Right renal pelvis (tissue), 4 donors: Measurements from ENCODE around the gene GPD1L. TPM values are rescaled to one million over a fixed set of nuclear protein-coding genes. Genes with fewer than 3 reads are reported as not detected.
"Not testable (repeated sequence)": the region's sequence is repeated elsewhere in the genome, so short reads cannot be mapped to it uniquely, and the experiment has no call there.

Experiments
- DNase-seq, 4 donors: peaks; one replicate each; pipeline ENCODE4 v3.0.0-alpha.2; 2013; ENCODE audit warnings: low read depth in 4 of 4, low spot score in 3 of 4, missing footprints in 1 of 4
- polyA plus RNA-seq, 4 donors: library from polyadenylated mRNA; unstranded; fragments of 120-200 nt; gene quantifications; one replicate each; pipeline ENCODE4 v1.2.1, GENCODE V29; 2013; ENCODE audit not compliant: insufficient read length in 4 of 4

The GPD1L gene
- polyA plus RNA-seq, 4 donors, result 19.2 to 25.6 (median 23.4) TPM

DNA sequence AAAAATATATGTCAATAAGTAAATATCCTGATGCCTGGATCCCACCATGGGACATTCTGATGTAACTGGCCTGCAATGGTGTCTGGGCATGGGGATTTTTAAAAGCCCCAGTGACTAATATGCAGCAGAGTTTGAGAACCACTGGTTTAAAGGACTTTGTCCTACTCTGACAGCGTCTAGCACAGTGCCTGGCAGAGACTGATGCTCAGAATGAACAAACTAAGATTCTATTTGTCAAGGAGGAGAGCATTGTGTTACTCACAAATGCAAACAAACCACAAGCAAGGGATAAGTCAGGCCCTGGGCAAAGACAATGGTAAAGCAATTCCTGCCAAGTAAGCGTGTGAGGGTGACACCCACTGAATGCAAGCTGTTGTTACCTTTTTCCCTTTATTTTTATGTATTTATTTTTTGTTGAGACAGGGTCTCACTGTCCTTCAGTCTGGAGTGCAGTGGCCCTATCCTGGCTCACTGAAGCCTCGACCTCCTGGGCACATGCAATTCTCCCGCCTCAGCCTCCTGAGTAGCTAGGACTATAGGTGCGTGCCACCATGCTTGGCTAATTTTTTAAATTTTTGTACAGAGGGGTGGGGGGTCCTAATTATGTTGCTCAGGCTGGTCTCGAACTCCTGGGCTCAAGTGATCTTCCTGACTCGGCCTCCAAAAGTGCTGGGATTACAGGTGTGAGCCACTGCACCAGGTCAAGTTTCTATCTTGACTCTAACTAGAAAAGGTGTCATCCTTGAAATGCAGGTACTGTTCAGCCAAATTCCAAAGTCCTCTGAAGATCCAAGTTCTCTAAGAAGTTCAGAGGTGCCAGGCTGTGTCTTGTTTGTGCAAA is 909 bp upstream of the GPD1L start:
- no peak for DNase-seq

DNA sequence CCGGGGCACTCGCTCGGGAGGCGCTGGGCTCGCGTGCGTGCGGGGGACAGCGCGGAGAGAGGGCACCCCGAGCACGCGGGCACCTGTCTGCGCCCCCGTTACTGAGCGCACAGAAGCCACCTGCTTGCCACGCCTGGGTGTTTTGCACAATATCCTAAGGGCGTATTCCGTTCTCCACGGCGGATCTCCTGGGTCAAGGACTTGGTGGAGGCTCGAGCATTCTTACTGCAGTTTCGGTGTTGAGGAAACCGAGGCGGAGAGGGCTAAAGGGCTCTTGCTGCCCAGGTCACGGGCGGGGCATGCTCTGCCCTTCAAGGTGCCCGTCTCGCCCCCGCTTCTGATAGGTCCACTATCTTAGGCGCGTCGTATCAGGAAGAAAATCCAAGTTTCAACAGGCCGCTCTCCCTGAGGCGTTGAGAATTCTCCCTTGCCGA is 526 bp downstream of the GPD1L start:
- DNase-seq, result no peak

GRCh38 chr3:32108224-32108623 is 1.8 kb downstream of the GPD1L start:
- DNase-seq, result not testable (repeated sequence)

DNA sequence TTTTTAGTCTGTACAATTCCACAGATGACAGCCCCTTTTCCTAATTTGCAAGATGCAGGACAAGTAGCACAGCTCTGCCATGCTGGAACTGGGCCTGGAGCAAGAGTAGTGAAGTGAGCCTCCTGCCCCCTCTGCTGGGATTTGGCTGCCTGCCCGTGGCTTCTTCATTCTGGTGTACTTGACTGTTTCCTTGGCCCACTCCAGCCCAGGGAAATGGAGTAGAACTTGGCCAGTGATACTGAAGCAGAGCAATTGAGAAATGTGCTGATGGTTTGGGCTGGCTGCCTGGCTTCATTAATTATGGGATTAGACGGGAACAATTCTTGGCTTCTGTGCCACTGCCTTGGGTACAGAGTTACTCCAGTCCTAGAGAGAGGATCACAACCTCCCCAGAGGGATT is 2.8 kb downstream of the GPD1L start:
- DNase-seq, result peak in 1 of 4 donors; percentile 17

GRCh38 chr3:32110233-32110760 is 3.9 kb downstream of the GPD1L start:
- no peak for DNase-seq

GRCh38 chr3:32111560-32111959 is 5.1 kb downstream of the GPD1L start:
- no peak for DNase-seq

DNA sequence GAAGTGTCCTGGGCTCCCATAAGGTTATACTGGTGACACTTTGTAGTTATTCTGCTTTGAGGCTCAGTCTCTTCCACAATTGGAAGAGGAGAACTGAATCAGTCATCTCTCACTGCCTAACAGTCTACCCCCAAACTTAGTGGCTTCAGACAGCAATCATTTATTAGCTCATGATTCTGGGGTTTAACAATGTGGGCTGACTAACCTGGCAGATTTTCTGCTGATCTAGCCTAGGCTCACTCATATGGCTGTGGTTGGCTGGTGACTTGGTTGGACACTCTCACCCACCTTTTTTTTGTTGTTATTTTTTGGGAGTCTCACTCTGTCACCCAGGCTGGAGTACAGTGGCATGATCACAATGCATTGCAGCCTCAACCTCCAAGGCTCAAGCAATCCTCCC is 7.1 kb downstream of the GPD1L start:
- DNase-seq, result no peak

DNA sequence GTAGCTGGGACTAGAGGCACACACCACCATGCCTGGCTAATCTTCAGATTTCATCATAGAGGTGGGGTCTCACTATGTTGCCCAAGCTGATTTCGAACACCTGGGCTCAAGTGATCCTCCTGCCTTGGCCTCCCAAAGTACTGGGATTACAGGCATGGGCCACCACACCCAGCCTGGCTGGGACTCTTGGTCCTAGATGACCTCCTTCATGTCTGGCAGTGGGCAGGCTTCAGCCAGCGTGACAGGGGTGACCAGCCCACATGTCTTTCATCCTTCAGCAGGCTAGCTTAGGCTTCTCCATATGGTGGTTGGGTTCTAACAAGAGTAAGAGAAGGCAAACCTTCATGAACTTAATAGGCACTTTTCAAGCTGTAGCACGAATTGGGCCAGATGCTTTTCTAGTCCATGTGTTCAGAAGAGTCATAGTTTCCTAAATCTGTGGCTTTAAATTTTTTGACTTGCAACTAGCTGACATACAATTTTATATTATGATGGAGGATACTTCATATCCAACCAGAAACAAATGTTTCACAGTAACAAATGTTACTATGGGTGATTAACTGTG is 7.6 kb downstream of the GPD1L start:
- DNase-seq, result no peak

DNA sequence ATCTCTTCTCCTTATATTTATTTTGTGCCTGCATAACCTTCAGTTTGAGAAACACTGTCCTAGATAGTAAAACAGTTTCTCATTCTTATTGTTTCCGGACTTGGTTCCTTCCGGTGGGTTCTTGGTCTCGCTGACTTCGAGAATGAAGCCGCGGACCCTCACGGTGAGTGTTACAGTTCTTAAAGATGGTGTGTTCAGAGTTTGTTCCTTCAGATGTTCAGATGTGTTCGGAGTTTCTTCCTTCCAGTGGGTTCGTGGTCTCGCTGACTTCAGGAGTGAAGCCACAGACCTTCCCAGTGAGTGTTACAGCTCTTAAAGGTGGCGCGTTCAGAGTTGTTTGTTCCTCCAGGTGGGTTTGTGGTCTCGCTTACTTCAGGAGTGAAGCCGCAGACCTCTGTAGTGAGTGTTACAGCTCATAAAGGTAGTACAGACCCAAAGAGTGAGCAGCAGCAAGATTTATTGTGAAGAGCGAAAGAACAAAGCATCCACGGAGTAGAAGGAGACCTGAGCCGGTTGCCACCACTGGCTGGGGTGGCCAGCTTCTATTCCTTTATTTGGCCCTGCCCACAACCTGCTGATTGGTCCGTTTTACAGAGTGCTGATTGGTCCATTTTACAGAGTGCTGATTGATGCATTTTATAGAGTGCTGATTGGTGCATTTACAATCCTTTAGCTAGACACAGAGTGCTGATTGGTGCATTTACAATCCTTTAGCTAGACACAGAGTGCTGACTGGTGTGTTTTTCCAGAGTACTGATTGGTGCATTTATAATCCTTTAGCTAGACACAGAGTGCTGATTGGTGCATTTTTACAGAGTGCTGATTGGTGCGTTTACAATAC is 8.3 kb downstream of the GPD1L start:
- not testable (repeated sequence) for DNase-seq

- DNase-seq, result no peak
These were observed 10.9 kb downstream of the GPD1L start for GRCh38 chr3:32117320-32117719.

DNA sequence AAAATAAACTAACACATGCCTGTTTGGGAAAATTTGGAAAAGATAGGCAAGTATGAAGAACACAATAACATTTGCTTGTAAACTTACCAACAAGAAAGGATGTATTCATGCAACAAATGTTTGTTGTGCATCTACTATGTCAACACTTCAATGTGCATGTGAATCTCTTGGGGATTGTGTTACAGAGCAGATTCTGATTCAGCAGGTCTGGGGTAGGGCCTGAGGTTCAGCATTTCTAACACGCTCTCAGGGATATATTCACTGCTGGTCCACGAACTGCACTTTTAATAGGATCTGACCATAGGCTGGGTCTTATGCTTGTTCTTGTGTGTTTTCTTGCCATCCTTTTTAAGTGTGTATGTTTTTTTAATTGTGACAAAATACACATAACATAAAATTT is 11.8 kb downstream of the GPD1L start:
- no peak for DNase-seq

DNA sequence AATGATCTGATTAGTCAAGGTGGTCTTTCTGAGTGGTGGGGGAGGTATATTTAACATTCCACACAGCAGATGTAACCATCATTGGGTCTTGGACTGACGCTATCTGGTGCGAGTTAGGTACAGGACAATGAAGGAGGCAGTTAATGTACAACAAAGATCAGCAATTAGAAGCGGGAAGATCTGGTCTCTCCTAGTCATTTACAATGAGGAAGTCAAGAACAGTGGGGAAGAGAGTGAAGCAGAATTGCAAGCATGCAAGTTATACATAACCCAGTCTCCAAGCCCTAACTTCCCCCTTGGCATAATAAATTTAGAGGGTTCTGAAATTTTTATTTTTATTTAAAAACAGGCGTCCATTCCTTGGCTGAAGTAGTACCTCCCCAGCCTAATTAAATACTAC is 14.1 kb downstream of the GPD1L start:
- no peak for DNase-seq

GRCh38 chr3:32121137-32121536 is 14.7 kb downstream of the GPD1L start:
- no peak for DNase-seq

DNA sequence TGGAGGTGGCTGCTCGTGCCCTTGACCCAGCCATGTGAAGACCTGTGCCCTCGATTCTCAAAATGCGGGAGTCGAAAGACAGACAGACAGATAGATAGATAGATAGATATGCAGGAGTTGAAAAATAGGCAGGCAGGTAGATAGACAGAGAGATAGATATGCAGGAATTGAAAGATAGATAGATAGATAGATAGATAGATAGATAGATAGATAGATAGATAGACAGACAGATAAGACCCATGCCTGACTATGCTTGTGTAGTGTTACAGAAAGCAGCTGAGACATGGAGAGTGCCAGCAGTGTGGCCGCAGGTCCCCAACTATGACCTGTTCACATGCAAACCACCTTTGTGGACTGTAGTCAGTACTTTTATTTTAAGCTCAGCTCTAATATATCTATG is 17.2 kb downstream of the GPD1L start:
- no peak for DNase-seq

DNA sequence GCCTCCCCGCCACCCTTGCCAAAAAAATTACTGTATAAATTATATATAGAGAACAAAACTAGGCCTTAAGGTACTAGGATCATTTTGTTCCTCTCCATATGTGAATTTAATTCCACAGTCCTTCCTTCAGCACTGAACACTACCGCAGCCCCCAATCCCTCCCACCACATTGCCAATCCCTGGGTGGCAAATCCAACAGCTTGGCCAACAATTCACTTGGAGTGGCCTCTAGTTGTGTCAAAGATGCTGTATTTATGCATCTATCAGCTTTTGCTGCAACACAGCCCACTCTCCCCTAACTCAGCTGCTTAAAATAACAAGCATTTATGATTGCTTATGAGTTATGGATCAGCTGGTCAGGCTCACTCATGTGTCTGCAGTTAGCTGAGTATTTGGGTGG is 18.6 kb downstream of the GPD1L start:
- DNase-seq, result no peak

DNA sequence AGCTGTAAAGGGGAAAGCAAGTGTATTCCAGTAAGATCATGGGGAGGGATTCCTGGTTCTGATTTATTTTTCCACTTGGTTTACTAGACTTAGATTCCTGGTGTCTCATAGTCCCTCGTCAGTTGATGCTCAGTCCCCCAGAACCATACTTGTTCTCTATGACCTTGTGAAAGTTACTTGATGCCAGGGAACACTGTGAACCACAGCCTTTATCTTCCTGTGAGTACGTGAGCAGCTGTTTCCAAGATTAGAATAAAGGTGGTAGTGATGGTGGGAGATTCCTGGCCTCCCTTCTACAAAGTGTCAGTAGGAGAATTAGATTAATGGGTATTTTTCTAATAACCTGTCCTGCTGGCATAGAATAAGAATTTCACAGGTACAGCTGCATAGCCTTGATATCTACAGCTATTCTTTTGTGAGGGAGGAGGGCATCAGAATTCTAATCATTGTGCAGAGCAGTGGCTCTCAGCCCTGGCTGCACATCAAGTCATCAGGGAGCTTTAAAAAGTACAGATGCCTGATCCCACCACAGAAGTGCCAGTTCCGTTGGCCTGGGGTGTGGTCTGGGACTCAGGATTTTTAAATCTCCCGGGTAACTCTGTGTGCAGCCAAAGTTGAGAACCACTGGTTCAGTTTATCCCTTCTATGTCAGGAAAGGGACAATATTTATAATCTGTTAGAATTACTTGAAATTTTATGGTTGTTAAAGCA is 20.0 kb downstream of the GPD1L start:
- DNase-seq, result no peak

DNA sequence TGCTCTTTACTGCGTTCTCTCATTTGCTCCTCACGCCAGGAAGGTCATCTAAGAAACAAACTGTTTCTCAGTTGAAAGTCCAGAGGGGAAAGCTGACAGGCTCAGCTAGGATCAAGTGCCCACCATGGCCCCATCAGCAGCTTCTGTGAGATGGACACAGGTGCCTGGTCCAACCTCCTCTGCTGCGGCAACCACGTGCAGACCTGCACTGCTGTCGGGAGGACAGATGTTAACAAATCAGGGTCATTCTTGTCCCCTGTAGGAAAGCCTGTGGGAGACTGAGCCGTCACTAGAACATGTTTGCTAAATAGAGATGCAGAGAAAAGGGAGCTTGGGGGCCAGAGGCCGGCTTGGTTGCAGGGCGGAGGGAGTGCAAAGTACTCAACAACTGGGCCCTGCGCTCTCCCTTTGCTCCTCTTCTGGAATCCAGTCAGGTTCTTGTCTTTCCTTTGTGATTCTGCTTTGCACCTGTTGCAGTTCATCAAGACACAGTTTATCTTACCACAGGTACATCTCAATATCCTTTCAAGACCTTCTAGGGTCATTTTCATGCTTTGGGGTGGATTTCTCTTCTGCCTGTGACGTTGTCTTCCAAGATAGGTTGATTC is 20.9 kb downstream of the GPD1L start:
- DNase-seq, result no peak

DNA sequence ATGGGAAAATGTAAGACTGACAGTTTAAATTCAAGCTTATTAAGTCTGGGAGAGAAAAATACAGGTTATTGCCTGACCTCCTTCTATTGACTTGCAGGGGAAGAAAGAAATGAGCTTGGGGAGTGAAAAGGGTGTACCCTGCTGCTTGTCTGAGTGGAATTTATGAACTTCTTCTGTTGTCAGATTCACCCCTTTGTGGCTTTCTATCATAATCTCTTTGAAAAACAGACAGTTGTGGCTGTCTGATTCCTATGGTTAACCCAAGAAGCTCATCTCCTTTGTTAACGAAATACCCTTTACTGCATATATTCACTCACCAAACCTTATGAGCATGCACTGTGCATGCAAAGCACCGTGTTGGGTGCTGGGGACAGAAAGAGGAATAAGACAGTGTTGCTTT is 22.5 kb downstream of the GPD1L start:
- no peak for DNase-seq

DNA sequence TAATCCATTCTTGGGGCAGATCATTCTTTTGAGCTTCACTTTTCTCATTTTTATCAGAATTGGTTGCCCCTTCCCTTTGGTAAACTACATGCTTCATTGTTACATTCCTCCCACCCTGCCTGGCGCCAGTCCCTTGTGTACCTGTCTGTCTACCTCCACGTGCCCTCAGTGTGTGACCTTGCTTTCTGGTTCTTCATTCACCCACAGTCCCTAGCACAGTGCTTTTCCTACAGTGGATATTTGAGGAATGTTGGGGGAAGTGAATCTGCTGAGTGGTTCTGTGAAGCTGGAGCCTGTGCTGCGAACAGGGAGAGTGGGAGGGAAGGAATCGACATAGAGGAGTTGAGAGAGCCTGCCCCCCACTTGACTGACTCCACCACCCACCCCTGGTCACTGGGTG is 23.4 kb downstream of the GPD1L start:
- no peak for DNase-seq

- no peak for DNase-seq
These were observed 25.7 kb downstream of the GPD1L start for GRCh38 chr3:32132121-32132520.
